AG04449 (cell line): ENCODE measurements around the gene OR1A2.

Experiments
- CTCF ChIA-PET: fragments of 350-600 bp; formaldehyde crosslinking; extraction: SDS; loops from one replicate; lab custom pipeline; 2021; ENCODE audit warnings: antibody characterized with exemption; lab: Yijun Ruan, JAX
- POLR2A ChIA-PET: fragments of 400-600, 350-600 bp; formaldehyde crosslinking; extraction: SDS; loops from one replicate; lab custom pipeline; 2020; ENCODE audit warnings: antibody characterized with exemption, inconsistent platforms; lab: Yijun Ruan, JAX
- DNase-seq: peaks from one replicate; pipeline ENCODE4 v3.0.0-alpha.2; 2010; ENCODE audit warnings: low read depth, low spot score
- H3K4me3 ChIP-seq: 2 replicates; pipeline ENCODE4 v1.5.1; 2011; ENCODE audit warnings: low read depth, mild to moderate bottlenecking, control low read depth, low read length
- CTCF ChIP-seq: IDR thresholded peaks from one replicate; pipeline ENCODE4 v1.5.1; 2011; ENCODE audit warnings: mild to moderate bottlenecking, moderate library complexity, low read length, control low read depth, inconsistent platforms; ENCODE audit not compliant: insufficient read depth; ENCODE audit errors: missing control alignments

OR1A2 gene, protein sequence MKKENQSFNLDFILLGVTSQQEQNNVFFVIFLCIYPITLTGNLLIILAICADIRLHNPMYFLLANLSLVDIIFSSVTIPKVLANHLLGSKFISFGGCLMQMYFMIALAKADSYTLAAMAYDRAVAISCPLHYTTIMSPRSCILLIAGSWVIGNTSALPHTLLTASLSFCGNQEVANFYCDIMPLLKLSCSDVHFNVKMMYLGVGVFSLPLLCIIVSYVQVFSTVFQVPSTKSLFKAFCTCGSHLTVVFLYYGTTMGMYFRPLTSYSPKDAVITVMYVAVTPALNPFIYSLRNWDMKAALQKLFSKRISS

DNA sequence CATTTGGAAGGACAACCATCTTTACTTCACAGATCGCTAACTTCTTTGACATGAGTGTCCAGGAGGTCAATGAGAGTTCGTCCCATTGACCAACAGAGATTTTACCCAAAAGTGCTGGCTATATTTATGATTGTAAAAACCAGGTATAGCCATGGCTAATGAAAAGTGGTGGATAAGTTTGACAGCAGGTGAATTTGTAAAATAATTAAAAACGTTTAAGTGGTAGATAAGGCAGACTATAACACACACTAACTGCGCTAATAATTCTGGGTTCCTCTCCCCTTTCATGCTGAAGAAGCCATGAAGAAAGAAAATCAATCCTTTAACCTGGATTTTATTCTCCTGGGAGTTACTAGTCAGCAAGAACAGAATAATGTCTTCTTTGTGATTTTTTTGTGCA lies at the start of gene OR1A2:
OR1A2 (plus strand) TSS at position 301 of the 400 bp plus-strand sequence; CDS start at position 301, 0 bp downstream.
- TF ChIP-seq CTCF = no peak
- DNase-seq = no peak
- ChIA-PET POLR2A (no interaction called here), CTCF (no interaction called here)
- H3K4me3 ChIP-seq = no peak within 1 kb of the TSS

DNA sequence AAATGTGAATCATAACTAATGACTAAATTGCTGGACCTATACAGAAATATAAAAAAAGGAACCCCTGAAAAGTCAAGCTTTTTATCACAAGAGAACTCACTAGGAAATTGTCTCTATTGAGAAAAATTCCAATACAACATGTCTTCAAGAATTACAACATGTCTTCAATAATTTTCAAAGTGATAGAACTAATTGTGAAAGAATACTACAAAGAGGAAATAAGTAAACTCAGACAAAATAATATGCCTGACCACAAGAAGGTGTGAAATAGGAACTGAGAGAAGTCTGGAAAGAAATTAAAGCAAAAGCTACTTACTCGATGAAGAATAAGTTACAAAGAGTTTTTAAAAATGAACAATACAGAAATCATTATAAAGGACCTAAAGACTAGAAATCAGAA lies 40.1 kb upstream of the OR1A2 start:
- ChIA-PET CTCF (no interaction called here), POLR2A (no interaction called here)
- TF ChIP-seq CTCF = no peak
- DNase-seq = no peak
- no peak overlapping the region for H3K4me3 ChIP-seq

GRCh38 chr17:3167574-3167973 lies 29.7 kb upstream of the OR1A2 start:
- no peak overlapping the region for H3K4me3 ChIP-seq
- POLR2A ChIA-PET = no interaction called here
- CTCF ChIA-PET = no interaction called here
- TF ChIP-seq CTCF = no peak
- DNase-seq = no peak

- ChIA-PET CTCF (no interaction called here), POLR2A (no interaction called here)
- no peak for DNase-seq
- no peak for TF ChIP-seq CTCF
- no peak overlapping the region for H3K4me3 ChIP-seq
These were observed 7.4 kb upstream of the OR1A2 start for GRCh38 chr17:3189961-3190360.

- POLR2A ChIA-PET = no interaction called here
- DNase-seq = no peak
- H3K4me3 ChIP-seq = no peak within 1 kb of the TSS
- CTCF ChIA-PET = no interaction called here
- no peak for TF ChIP-seq CTCF
These were observed 10.0 kb downstream of the OR1A2 start, which contains the start of gene OR1A1 for GRCh38 chr17:3207367-3207766. TSS of gene OR1A1 (plus strand) at chr17:3207667. CDS start at chr17:3215621, 7,954 bp downstream.

GRCh38 chr17:3208484-3208883 lies 11.2 kb downstream of the OR1A2 start:
- POLR2A ChIA-PET = no interaction called here
- no peak overlapping the region for H3K4me3 ChIP-seq
- CTCF ChIA-PET = no interaction called here
- TF ChIP-seq CTCF = no peak
- no peak for DNase-seq
